Breast epithelium (tissue), 3 donors: ENCODE results near the gene SOCS1.

Source experiments
- CTCF ChIP-seq, 3 donors: fragments of 450-650 bp; IDR thresholded peaks; one replicate each; pipeline ENCODE4 v1.5.1; 2016 to 2017; ENCODE audit warnings: antibody characterized with exemption in 3 of 3, mild to moderate bottlenecking in 3 of 3, moderate library complexity in 3 of 3
- POLR2A ChIP-seq: fragments of 450-650 bp; IDR thresholded peaks from one replicate; pipeline ENCODE4 v1.6.1; 2016; ENCODE audit warnings: antibody characterized with exemption, mild to moderate bottlenecking, moderate library complexity
- POLR2AphosphoS5 ChIP-seq, 3 donors: sonication (generic); formaldehyde crosslinking; IDR thresholded peaks; one replicate each; pipeline ENCODE4 v1.6.1; 2017; ENCODE audit warnings: antibody characterized with exemption in 3 of 3

DNA sequence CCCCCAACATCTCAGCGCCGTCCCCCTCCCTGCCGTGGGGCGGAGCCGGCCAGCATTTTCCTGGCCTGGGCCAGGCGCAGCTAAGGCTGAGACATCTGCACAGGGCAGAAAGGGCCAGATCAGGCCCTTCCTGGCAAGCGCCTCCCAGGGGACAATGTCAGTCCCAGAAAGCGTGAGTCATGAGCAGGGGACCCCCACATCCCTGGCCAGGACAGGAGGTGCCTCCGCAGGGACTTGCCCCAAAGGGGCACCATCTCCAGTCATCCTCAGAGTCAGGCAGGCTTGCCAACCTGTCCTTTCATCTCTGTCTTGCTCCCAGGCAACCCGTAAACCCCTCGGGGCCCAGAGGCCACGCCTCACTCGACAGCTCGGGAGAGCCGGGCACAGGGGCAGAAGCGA lies 43.2 kb downstream of the SOCS1 start:
- TF ChIP-seq POLR2AphosphoS5 (IDR thresholded peaks at IDR 0.05), result peak in 2 of 3 donors; percentile 20 to 39
- TF ChIP-seq CTCF (IDR thresholded peaks at IDR 0.05), result no peak
- TF ChIP-seq POLR2A, result no peak
